ENCODE measurements around the gene FNDC5. TPM values are rescaled to one million over a fixed set of nuclear protein-coding genes. Genes with fewer than 3 reads are reported as not detected.

The FNDC5 gene
- total RNA-seq, 1 experiment from 2014 or later = not detected

GRCh38 chr1:32865639-32866405 lies 4.9 kb downstream of the FNDC5 start:
- no peak for DNase-seq (ENCODE audit: low spot score)

GRCh38 chr1:32864375-32865019 lies 6.2 kb downstream of the FNDC5 start:
- no peak for DNase-seq (ENCODE audit: low spot score)

GRCh38 chr1:32863881-32864245 lies 6.8 kb downstream of the FNDC5 start:
- DNase-seq (ENCODE audit: low spot score) = no peak

- DNase-seq (ENCODE audit: low spot score) = no peak
Observed at GRCh38 chr1:32863218-32863880, 7.4 kb downstream of the FNDC5 start.

GRCh38 chr1:32861904-32862695 lies 8.6 kb downstream of the FNDC5 start:
- no peak for DNase-seq (ENCODE audit: low spot score)

GRCh38 chr1:32860566-32860965 lies 10.1 kb downstream of the FNDC5 start:
- DNase-seq (ENCODE audit: low spot score) = no peak

GRCh38 chr1:32859915-32860314 lies 10.8 kb downstream of the FNDC5 start:
- DNase-seq (ENCODE audit: low spot score) = no peak

GRCh38 chr1:32858791-32859190 lies 11.9 kb downstream of the FNDC5 start:
- no peak for DNase-seq (ENCODE audit: low spot score)

- no peak for DNase-seq (ENCODE audit: low spot score)
Observed at GRCh38 chr1:32858136-32858535, 12.6 kb downstream of the FNDC5 start.

GRCh38 chr1:32855861-32856617 lies 14.7 kb downstream of the FNDC5 start:
- DNase-seq (ENCODE audit: low spot score) = no peak

- DNase-seq (ENCODE audit: low spot score) = no peak
Observed at GRCh38 chr1:32848354-32849063, 22.2 kb downstream of the FNDC5 start.

- DNase-seq (ENCODE audit: low spot score) = no peak
Observed at GRCh38 chr1:32831878-32832277, 38.8 kb downstream of the FNDC5 start.

GRCh38 chr1:32830092-32830852 lies 40.4 kb downstream of the FNDC5 start:
- DNase-seq (ENCODE audit: low spot score) = no peak

- DNase-seq (ENCODE audit: low spot score) = peak; percentile 42
Observed at GRCh38 chr1:32828341-32828740, 42.4 kb downstream of the FNDC5 start.

GRCh38 chr1:32825181-32825580 lies 45.5 kb downstream of the FNDC5 start:
- DNase-seq (ENCODE audit: low spot score) = no peak

GRCh38 chr1:32818804-32819541 lies 51.7 kb downstream of the FNDC5 start:
- DNase-seq (ENCODE audit: low spot score) = no peak

GRCh38 chr1:32817815-32818786 lies 52.6 kb downstream of the FNDC5 start:
- peak; percentile 58 for DNase-seq (ENCODE audit: low spot score)
